ENCODE measurements around the gene MFGE8. TPM values are rescaled to one million over a fixed set of nuclear protein-coding genes. Genes with fewer than 3 reads are reported as not detected.

MFGE8 gene
- total RNA-seq, 1 experiment from 2014 or later: 118 TPM

GRCh38 chr15:88956263-88956662 lies 43.1 kb upstream of the MFGE8 start:
- Histone ChIP-seq H3K27me3 (replicated peaks; ENCODE audit: insufficient read depth, low read depth, low read length, poor library complexity) (no peaks in the 10 kb centered on the region), H3K36me3 (ENCODE audit: insufficient read depth, low read length, poor library complexity, severe bottlenecking) (no peaks in the 10 kb centered on the region), H3K9me3 (ENCODE audit: low read depth, low read length, poor library complexity, severe bottlenecking) (no peaks in the 10 kb centered on the region), H3K27ac (ENCODE audit: low read depth, low read length, poor library complexity, severe bottlenecking) (no peak overlapping the region), H3K4me1 (ENCODE audit: insufficient read depth, low read length, poor library complexity, severe bottlenecking) (peaks cover 11% of the 10 kb centered on the region), H3K4me3 (ENCODE audit: low read depth, low read length, poor library complexity, severe bottlenecking) (no peak overlapping the region)
- BruUV-seq (replicated peaks): no TSS peak
- TF ChIP-seq EZH2 (IDR thresholded peaks at IDR 0.05; ENCODE audit: borderline replicate concordance, low read depth, low read length, poor library complexity, severe bottlenecking): no peak
- TF ChIP-seq, protein P1, sequence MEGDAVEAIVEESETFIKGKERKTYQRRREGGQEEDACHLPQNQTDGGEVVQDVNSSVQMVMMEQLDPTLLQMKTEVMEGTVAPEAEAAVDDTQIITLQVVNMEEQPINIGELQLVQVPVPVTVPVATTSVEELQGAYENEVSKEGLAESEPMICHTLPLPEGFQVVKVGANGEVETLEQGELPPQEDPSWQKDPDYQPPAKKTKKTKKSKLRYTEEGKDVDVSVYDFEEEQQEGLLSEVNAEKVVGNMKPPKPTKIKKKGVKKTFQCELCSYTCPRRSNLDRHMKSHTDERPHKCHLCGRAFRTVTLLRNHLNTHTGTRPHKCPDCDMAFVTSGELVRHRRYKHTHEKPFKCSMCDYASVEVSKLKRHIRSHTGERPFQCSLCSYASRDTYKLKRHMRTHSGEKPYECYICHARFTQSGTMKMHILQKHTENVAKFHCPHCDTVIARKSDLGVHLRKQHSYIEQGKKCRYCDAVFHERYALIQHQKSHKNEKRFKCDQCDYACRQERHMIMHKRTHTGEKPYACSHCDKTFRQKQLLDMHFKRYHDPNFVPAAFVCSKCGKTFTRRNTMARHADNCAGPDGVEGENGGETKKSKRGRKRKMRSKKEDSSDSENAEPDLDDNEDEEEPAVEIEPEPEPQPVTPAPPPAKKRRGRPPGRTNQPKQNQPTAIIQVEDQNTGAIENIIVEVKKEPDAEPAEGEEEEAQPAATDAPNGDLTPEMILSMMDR (conservative IDR thresholded peaks at IDR 0.05; ENCODE audit: low read depth, low read length): no peak
- ChIA-PET CTCF (no interaction called here), POLR2A (ENCODE audit: low non-redundant PET) (no interaction called here)
- DNase-seq (ENCODE audit: low spot score): no peak
- intact Hi-C loops (cut with micrococcal nuclease; ENCODE audit: unreplicated experiment): no loop called here

DNA sequence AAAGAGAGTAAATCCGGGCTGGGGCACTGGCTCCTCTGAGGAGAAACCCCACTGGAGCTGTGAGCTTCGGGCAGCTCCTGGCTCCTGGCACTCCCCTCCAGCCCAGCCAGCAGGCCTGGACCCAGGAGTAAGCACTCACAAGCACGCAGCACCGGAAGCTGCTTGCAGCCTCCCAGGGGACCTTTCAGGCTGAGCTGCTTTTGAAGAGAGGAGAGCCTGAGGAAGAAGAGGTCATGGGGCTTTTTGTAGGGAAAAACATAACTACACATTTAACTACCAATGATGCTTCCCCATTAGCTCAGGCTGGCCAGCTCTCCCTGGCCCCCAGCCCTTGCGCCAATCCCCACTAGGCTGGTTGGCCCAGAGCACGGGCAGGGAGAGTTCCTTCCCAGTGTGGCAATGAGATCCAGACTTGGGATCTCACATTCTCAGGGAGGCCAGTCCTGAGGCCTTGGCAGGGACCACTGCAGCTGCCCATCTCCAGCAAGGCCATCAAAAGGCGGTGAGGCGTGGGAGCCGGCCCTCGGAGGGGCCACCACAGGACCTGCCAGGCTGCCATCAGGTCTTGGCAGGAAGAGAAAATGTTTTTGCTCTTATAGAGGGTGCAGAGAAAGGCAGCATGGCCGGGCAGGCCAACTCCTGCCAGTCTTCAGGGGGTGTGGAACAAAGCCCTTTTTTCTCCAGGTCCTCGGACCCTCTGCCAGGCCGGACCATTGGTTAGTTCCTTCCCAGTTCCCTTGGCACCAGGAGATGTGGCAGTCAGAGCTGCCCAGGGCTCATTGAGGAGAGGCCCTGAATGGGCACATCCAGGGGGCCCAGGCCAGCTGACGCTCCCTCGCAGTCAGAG lies 41.5 kb upstream of the MFGE8 start:
- Histone ChIP-seq H3K4me3 (ENCODE audit: low read depth, low read length, poor library complexity, severe bottlenecking) (no peak overlapping the region), H3K27ac (ENCODE audit: low read depth, low read length, poor library complexity, severe bottlenecking) (no peak overlapping the region), H3K27me3 (replicated peaks; ENCODE audit: insufficient read depth, low read depth, low read length, poor library complexity) (no peaks in the 10 kb centered on the region), H3K36me3 (ENCODE audit: insufficient read depth, low read length, poor library complexity, severe bottlenecking) (no peaks in the 10 kb centered on the region), H3K4me1 (ENCODE audit: insufficient read depth, low read length, poor library complexity, severe bottlenecking) (peaks cover 11% of the 10 kb centered on the region), H3K9me3 (ENCODE audit: low read depth, low read length, poor library complexity, severe bottlenecking) (no peaks in the 10 kb centered on the region)
- no TSS peak for BruUV-seq (replicated peaks)
- CTCF ChIA-PET: no interaction called here
- peak; percentile 64 for DNase-seq (ENCODE audit: low spot score)
- intact Hi-C loops (cut with micrococcal nuclease; ENCODE audit: unreplicated experiment): no loop called here
- POLR2A ChIA-PET (ENCODE audit: low non-redundant PET): no interaction called here
- TF ChIP-seq, protein P1 (conservative IDR thresholded peaks at IDR 0.05; ENCODE audit: low read depth, low read length): no peak
- TF ChIP-seq EZH2 (IDR thresholded peaks at IDR 0.05; ENCODE audit: borderline replicate concordance, low read depth, low read length, poor library complexity, severe bottlenecking): no peak

DNA sequence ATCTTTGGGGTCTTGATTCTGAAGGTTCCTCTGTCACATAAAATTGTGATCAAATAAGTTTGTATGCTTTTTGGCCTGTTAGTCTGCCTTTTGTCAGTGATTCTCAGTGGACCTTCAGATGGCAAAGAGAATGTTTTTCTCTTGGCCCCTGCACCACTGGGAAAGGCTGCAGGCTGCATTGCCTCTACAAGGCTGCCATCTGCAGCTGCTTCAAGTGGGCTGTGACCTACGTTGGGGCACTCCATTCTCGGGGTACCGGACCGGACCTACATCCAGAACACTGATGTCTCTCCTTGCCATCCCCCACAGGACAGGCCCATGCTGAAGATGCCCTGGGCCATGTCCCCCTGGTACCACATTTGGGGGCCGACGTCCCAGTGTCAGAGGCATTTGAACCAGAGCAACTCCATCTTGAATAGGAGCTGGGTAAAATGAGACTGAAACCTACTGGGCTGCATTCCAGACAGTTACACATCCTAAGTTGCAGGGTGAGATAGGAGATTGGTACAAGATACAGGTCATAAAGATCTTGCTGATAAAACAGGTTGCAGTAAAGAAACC lies 37.5 kb upstream of the MFGE8 start:
- CTCF ChIA-PET: no interaction called here

More for the DNA sequence above, 37.5 kb upstream of the MFGE8 start:
- TF ChIP-seq, protein P1 (conservative IDR thresholded peaks at IDR 0.05; ENCODE audit: low read depth, low read length): no peak
- no peak for TF ChIP-seq EZH2 (IDR thresholded peaks at IDR 0.05; ENCODE audit: borderline replicate concordance, low read depth, low read length, poor library complexity, severe bottlenecking)
- BruUV-seq (replicated peaks): no TSS peak
- peaks cover 11% of the 10 kb centered on the region for H3K4me1 ChIP-seq (ENCODE audit: insufficient read depth, low read length, poor library complexity, severe bottlenecking)
- intact Hi-C loops (cut with micrococcal nuclease; ENCODE audit: unreplicated experiment): no loop called here
- POLR2A ChIA-PET (ENCODE audit: low non-redundant PET): no interaction called here
- no peaks in the 10 kb centered on the region for H3K9me3 ChIP-seq (ENCODE audit: low read depth, low read length, poor library complexity, severe bottlenecking)
- no peak overlapping the region for H3K4me3 ChIP-seq (ENCODE audit: low read depth, low read length, poor library complexity, severe bottlenecking)
- H3K36me3 ChIP-seq (ENCODE audit: insufficient read depth, low read length, poor library complexity, severe bottlenecking): no peaks in the 10 kb centered on the region
- H3K27me3 ChIP-seq (replicated peaks; ENCODE audit: insufficient read depth, low read depth, low read length, poor library complexity): no peaks in the 10 kb centered on the region
- H3K27ac ChIP-seq (ENCODE audit: low read depth, low read length, poor library complexity, severe bottlenecking): no peak overlapping the region
- no peak for DNase-seq (ENCODE audit: low spot score)

Data from A673 (cell line).